NB4 (cell line): Measurements from ENCODE around the gene LPAR4.

Source experiments
- POLR2A ChIP-seq: IDR thresholded peaks from 2 replicates; pipeline ENCODE4 v1.6.1; 2011; ENCODE audit warnings: mild to moderate bottlenecking; ENCODE audit not compliant: insufficient read length; ENCODE audit errors: extremely low read depth
- TF ChIP-seq, protein P1 (sequence below): IDR thresholded peaks from one replicate; pipeline ENCODE4 v1.5.1; 2012; ENCODE audit warnings: low read depth, low read length

DNA sequence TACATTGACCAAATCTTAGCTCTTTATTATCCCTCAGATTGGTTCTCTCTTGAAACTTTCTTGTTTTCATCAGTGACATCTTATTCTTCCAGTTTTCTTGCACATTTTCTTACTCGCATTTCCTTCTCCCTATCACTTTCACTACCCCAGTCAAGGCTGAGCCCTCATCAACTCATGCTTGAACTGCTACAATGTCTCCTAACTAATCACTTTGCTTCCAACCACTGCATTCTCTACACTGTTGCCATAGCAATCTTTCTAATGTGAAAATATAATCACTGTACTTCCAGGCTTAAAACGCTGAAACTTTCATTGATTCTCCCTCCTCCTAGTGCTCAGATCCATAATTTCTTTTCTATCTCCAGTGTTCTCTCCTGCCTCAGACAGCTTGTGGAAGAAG is 22.2 kb upstream of the LPAR4 start:
- TF ChIP-seq POLR2A: no peak
- TF ChIP-seq, protein P1, sequence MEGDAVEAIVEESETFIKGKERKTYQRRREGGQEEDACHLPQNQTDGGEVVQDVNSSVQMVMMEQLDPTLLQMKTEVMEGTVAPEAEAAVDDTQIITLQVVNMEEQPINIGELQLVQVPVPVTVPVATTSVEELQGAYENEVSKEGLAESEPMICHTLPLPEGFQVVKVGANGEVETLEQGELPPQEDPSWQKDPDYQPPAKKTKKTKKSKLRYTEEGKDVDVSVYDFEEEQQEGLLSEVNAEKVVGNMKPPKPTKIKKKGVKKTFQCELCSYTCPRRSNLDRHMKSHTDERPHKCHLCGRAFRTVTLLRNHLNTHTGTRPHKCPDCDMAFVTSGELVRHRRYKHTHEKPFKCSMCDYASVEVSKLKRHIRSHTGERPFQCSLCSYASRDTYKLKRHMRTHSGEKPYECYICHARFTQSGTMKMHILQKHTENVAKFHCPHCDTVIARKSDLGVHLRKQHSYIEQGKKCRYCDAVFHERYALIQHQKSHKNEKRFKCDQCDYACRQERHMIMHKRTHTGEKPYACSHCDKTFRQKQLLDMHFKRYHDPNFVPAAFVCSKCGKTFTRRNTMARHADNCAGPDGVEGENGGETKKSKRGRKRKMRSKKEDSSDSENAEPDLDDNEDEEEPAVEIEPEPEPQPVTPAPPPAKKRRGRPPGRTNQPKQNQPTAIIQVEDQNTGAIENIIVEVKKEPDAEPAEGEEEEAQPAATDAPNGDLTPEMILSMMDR: no peak
